HG02943 (cell line): ENCODE data around the gene MTCL1.

Experiments
- ATAC-seq: cut with Tn5 transposase; IDR thresholded peaks from one replicate; pipeline ENCODE4 v1.9.1; 2021; ENCODE audit warnings: mild to moderate bottlenecking, low read depth, moderate library complexity; ENCODE audit not compliant: unreplicated experiment

MTCL1 gene

GRCh38 chr18:8854550-8854949 lies 149.2 kb downstream of the MTCL1 start:
- ATAC-seq = no peak

- ATAC-seq = no peak
These were observed 149.6 kb downstream of the MTCL1 start for GRCh38 chr18:8854962-8855361.

- no peak for ATAC-seq
These were observed 150.9 kb downstream of the MTCL1 start for GRCh38 chr18:8856212-8856611.

GRCh38 chr18:8856769-8857393 lies 151.5 kb downstream of the MTCL1 start:
- ATAC-seq = no peak

- no peak for ATAC-seq
These were observed 152.4 kb downstream of the MTCL1 start for GRCh38 chr18:8857806-8858205.

GRCh38 chr18:8858888-8859511 lies 153.6 kb downstream of the MTCL1 start:
- ATAC-seq = no peak

- no peak for ATAC-seq
These were observed 155.7 kb downstream of the MTCL1 start for GRCh38 chr18:8860845-8861642.

- ATAC-seq = no peak
These were observed 158.1 kb downstream of the MTCL1 start for GRCh38 chr18:8863427-8863826.

GRCh38 chr18:8865934-8866333 lies 160.6 kb downstream of the MTCL1 start:
- no peak for ATAC-seq

- ATAC-seq = no peak
These were observed 161.3 kb downstream of the MTCL1 start for GRCh38 chr18:8866679-8867078.

- no peak for ATAC-seq
These were observed 162.9 kb downstream of the MTCL1 start for GRCh38 chr18:8868276-8868675.

GRCh38 chr18:8868779-8869415 lies 163.5 kb downstream of the MTCL1 start:
- ATAC-seq = no peak

GRCh38 chr18:8869696-8870095 lies 164.3 kb downstream of the MTCL1 start:
- no peak for ATAC-seq

- ATAC-seq = no peak
These were observed 165.2 kb downstream of the MTCL1 start for GRCh38 chr18:8870528-8870927.

GRCh38 chr18:8871489-8871888 lies 166.1 kb downstream of the MTCL1 start:
- ATAC-seq = no peak

GRCh38 chr18:8874872-8875271 lies 169.5 kb downstream of the MTCL1 start:
- ATAC-seq = no peak

GRCh38 chr18:8876887-8877286 lies 171.5 kb downstream of the MTCL1 start:
- ATAC-seq = no peak

GRCh38 chr18:8881103-8881502 lies 175.7 kb downstream of the MTCL1 start:
- ATAC-seq = no peak
